Fibroblast of mammary gland (primary cell): Measurements from ENCODE around the gene DNASE1L1.
"Not testable (repeated sequence)": the region's sequence is repeated elsewhere in the genome, so short reads cannot be mapped to it uniquely, and the experiment has no call there.

Experiments used
- DNase-seq: peaks from one replicate; pipeline ENCODE4 v3.0.0-alpha.2; 2010; ENCODE audit warnings: low read depth
- H3K4me3 ChIP-seq: 2 replicates; pipeline ENCODE4 v1.5.1; 2011; ENCODE audit warnings: low read depth, mild to moderate bottlenecking, low read length, moderate library complexity; ENCODE audit not compliant: control insufficient read depth
- CTCF ChIP-seq: conservative IDR thresholded peaks from 2 replicates; pipeline ENCODE4 v1.5.1; 2011; ENCODE audit warnings: low read depth, low read length, inconsistent platforms; ENCODE audit not compliant: control insufficient read depth, insufficient read depth

Gene DNASE1L1

DNA sequence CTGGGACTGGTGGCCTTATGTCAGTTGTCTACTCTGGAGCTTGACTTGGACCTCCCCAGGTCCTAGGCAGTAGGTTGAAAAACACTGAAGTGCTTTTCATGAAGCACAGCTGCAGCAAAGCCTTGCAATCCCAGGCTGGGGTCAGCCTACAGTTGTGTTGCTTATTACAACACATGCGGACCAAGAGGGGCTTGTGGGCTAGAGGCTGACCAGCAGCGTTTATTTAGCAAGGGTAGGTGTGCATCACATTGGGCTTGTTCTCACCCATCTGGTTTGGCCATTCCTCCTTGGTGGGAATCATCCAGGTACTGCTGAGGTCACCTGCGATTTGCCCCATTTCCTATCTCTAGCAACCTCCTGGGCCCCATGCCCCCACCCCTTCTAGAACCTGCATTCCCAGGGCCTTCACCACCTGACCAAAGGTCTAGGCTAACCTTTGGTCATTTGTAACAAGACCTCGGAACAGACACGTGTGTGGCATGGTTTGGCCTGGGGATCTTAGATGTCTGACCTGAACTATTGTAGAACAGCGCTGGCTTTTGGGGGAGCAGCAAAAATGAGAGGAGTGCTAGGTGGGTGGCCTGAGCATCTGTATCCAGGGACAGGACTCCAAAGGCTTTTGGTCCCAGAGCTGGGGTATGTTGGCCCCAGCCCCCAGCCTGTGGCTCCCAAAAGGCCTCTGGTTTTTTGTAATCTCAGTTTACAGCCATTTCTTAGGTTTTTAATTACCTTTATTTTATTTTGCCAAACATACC, 7.8 kb downstream of the DNASE1L1 start:
- H3K4me3 ChIP-seq = no peak overlapping the region
- DNase-seq = peak; percentile 45
- TF ChIP-seq CTCF = no peak

DNA sequence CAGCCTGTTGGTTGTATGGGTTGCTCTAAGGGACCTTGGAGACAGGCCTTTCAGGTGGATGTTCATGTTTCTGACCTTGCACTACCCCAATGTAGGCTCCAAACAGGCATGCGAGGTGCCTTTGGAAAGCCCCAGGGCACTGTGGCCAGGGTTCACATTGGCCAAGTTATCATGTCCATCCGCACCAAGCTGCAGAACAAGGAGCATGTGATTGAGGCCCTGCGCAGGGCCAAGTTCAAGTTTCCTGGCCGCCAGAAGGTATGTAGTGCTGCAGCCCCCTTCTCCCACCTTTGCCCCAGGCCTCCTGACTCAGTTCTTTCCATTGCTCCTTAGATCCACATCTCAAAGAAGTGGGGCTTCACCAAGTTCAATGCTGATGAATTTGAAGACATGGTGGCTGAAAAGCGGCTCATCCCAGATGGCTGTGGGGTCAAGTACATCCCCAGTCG, 8.7 kb downstream of the DNASE1L1 start:
- peak overlapping the region; percentile 87 for H3K4me3 ChIP-seq

DNA sequence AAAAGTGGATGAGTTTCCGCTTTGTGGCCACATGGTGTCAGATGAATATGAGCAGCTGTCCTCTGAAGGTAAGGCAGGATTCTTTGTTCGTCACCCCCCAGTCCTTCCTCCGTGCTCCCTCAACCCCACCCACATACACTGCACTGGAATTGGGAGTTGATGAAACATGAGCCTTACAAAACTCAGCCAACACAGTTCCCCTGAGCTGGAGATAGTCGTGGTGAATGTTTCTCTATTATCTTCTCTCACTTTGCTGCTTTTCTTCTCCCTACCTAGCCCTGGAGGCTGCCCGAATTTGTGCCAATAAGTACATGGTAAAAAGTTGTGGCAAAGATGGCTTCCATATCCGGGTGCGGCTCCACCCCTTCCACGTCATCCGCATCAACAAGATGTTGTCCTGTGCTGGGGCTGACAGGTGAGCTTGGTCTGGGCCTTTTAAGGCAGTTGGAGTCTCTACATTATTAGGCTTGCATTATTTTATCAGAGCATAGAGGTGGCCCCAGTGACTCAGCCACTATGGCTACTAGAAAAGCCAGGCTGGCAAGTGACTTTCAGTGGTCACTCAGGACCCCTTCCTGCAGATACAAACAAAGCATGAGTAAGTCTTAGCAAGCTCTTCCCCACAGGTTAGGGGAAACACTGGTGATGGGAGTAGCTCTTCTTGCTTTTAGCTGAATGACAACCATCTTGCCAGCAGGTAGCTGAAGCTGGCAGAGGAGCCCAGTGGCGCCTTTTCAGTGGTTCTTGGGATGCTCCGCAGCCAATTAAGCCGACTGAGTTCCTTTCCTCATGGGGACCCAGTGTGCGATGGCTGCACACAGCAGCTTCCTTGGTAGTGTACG, 9.3 kb downstream of the DNASE1L1 start:
- DNase-seq = no peak
- H3K4me3 ChIP-seq = peak overlapping the region; percentile 87
- TF ChIP-seq CTCF = no peak

More for the DNA sequence above, 8.7 kb downstream of the DNASE1L1 start:
- DNase-seq = not testable (repeated sequence)

DNA sequence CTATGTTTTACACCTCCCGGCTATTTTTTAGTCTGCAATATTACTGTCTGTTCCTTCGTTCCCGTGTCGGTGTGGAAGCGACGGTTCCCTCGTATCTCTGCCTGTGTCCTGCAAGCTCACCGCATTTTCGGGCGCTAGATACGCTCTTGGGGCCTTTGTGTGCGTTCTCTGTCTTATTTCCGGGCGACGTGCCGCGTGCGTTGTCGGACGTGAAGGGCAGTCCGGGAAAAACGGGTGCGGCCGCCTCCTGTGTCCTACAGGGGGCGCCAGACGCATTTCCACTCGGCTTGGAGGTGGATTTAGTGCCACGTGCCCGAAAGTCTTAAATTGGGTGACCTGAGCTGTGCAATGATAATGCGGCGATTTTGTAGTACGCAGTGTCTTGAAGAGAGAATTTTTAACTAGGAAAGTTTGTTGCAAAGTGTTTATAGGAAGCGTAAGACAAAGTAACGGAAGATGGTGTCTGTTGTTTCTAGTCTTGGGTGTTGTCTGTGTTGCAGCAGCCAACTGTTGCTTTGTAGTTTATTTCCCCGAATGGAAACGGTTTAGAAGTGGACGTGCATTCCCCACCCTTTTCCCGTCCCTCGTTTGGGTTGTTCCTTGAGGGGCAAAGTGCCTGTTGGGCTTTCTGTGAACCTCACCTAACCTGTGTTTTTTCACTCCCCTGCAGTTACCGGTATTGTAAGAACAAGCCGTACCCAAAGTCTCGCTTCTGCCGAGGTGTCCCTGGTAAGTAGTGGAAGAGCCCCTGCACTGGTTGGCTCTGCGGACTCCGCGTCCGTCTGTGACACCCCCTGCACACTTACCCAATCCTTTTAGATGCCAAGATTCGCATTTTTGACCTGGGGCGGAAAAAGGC, 10.2 kb downstream of the DNASE1L1 start:
- peak overlapping the region; percentile 87 for H3K4me3 ChIP-seq
- peak; percentile 74 for DNase-seq
- peak; percentile 54 for TF ChIP-seq CTCF

- no peak for TF ChIP-seq CTCF
- peak within 1 kb of the TSS; percentile 87 for H3K4me3 ChIP-seq
- peak; percentile 96 for DNase-seq
Observed at GRCh38 chrX:154397888-154398667, 11.0 kb downstream of the DNASE1L1 start, which contains the start of gene RPL10. Gene RPL10 (plus strand): TSS chrX:154398377. CDS start chrX:154398520, 143 bp downstream.

DNA sequence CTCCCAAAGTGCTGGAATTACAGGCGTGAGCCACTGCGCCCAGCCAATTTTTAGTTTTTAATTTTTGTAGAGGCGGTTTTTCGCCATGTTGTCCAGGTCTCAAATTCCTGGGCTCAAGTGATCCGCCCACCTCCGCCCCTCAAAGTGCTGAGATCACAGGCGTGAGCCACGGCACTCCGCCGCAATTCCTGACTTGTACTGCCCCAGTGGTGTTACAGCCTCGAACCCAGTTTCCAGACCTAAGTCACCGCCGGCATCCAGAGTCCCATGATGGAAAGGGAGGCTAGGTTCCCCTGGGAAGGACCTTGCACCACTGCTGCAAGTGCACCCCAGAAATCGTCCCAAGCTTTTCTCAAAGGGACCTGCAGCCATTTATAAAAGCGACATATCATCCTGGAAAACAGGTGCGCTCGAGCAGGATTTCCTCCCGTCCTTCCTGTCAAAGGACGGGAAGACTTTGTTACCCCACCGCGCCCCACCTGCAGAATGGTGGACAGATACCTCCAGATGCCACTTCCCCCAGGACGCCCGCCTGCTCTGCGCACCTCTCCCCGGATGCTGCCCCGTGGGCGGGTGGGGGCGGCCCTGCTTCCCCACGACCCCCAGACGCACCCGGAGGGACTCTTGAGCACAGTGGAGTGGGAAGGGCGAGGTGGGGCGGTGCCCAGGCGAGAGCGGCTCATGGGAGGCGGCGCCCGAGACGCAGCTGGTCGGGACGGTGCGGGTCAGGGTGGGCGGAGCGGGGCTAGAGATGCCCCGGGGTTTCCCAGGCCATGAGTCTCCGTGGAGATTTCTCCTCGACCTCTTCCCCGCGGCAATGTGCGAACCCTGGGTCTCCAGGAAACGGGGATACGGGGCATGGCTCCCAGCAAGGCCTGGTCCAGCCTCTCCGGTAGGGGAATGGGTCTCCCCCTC, 11.8 kb downstream of the DNASE1L1 start:
- DNase-seq = peak; percentile 64
- H3K4me3 ChIP-seq = peak overlapping the region; percentile 56
- no peak for TF ChIP-seq CTCF

GRCh38 chrX:154396363-154396762, 12.7 kb downstream of the DNASE1L1 start:
- not testable (repeated sequence) for H3K4me3 ChIP-seq, DNase-seq

GRCh38 chrX:154389812-154390747, 19.0 kb downstream of the DNASE1L1 start:
- DNase-seq, H3K4me3 ChIP-seq: not testable (repeated sequence)

- DNase-seq, H3K4me3 ChIP-seq: not testable (repeated sequence)
Observed at GRCh38 chrX:154388649-154389048, 20.4 kb downstream of the DNASE1L1 start.
